PC-9 (cell line): ENCODE measurements around the gene STARD13. TPM values are rescaled to one million over a fixed set of nuclear protein-coding genes. Genes with fewer than 3 reads are reported as not detected.

ENCODE experiments used
- BruUV-seq: library from RNA; stranded (reverse); fragments of 400-500 nt; replicated peaks from 2 replicates; lab custom pipeline; 2021; lab: Mats Ljungman, UMichigan
- CTCF ChIA-PET: fragments of 300-600 bp; sonication (Branson Sonifier 250); formaldehyde crosslinking; loops from one replicate; lab custom pipeline; 2022; ENCODE audit warnings: antibody characterized with exemption; lab: Charles Lee
- POLR2A ChIA-PET: fragments of 300-600 bp; sonication (Branson Sonifier 250); formaldehyde crosslinking; loops from one replicate; lab custom pipeline; 2022; ENCODE audit warnings: antibody characterized with exemption; ENCODE audit not compliant: unreplicated experiment; lab: Charles Lee
- DNase-seq, 2 experiments: peaks; one replicate each; pipeline versions ENCODE4 v3.0.0 to v3.0.0-alpha.2; 2015 to 2022; ENCODE audit warnings: mixed read lengths in 1 of 2
- H2AFZ ChIP-seq: fragments of 200-600 bp; sonication (generic); 2 replicates; pipeline ENCODE4 v1.8.1; 2017; ENCODE audit warnings: antibody characterized with exemption
- H3F3A ChIP-seq: fragments of 200-600 bp; sonication (generic); 2 replicates; pipeline ENCODE4 v1.8.1; 2017; ENCODE audit warnings: antibody characterized with exemption, mild to moderate bottlenecking, low read depth; ENCODE audit not compliant: insufficient read depth
- H3K27ac ChIP-seq: fragments of 200-600 bp; sonication (generic); 2 replicates; pipeline ENCODE4 v1.6.1; 2016; ENCODE audit warnings: mixed run types
- H3K27me3 ChIP-seq: fragments of 200-600 bp; sonication (generic); 2 replicates; pipeline ENCODE4 v1.6.1; 2016; ENCODE audit warnings: low read depth, mixed run types; ENCODE audit not compliant: insufficient read depth
- H3K36me3 ChIP-seq: fragments of 200-600 bp; sonication (generic); 2 replicates; pipeline ENCODE4 v1.6.1; 2016; ENCODE audit warnings: low read depth, mixed run types
- H3K4me1 ChIP-seq: fragments of 200-600 bp; sonication (generic); replicated peaks from 2 replicates; pipeline ENCODE4 v1.6.1; 2016; ENCODE audit warnings: mixed run types; ENCODE audit not compliant: insufficient read depth
- H3K4me2 ChIP-seq: fragments of 200-600 bp; sonication (generic); 2 replicates; pipeline ENCODE4 v1.6.1; 2017; ENCODE audit warnings: mixed run types
- H3K4me3 ChIP-seq: fragments of 200-600 bp; sonication (generic); 2 replicates; pipeline ENCODE4 v1.6.1; 2016; ENCODE audit warnings: mixed run types
- H3K79me2 ChIP-seq: fragments of 200-600 bp; sonication (generic); 2 replicates; pipeline ENCODE4 v1.6.1; 2017; ENCODE audit warnings: low read depth, mixed run types
- H3K9me2 ChIP-seq: fragments of 200-600 bp; sonication (generic); 2 replicates; pipeline ENCODE4 v1.8.1; 2017; ENCODE audit warnings: mild to moderate bottlenecking; ENCODE audit not compliant: insufficient read depth
- H3K9me3 ChIP-seq: fragments of 200-600 bp; sonication (generic); 2 replicates; pipeline ENCODE4 v1.8.1; 2016; ENCODE audit warnings: low read depth; ENCODE audit not compliant: insufficient read depth
- H4K20me1 ChIP-seq: fragments of 200-600 bp; sonication (generic); 2 replicates; pipeline ENCODE4 v1.8.1; 2017; ENCODE audit not compliant: insufficient read depth
- EZH2 ChIP-seq: fragments of 200-600 bp; sonication (generic); IDR thresholded peaks from 2 replicates; pipeline ENCODE4 v1.8.0; 2017; ENCODE audit warnings: antibody characterized with exemption, low read depth
- intact Hi-C: fragments of 100-400 bp; cut with micrococcal nuclease; formaldehyde crosslinking; loops from one replicate; pipeline ENCODE4 v1.10.0; 2022; ENCODE audit not compliant: unreplicated experiment
- total RNA-seq: library from RNA; stranded (reverse); gene quantifications from 2 replicates; pipeline ENCODE4 v1.2.3, GENCODE V29; 2021
- TF ChIP-seq, protein P1 (sequence below): fragments of 200-600 bp; sonication (generic); conservative IDR thresholded peaks from 2 replicates; pipeline ENCODE4 v1.6.1; 2017; ENCODE audit warnings: mixed run types, antibody characterized with exemption, mild to moderate bottlenecking, moderate library complexity

Gene STARD13
- total RNA-seq, 1 experiment from 2014 or later: 19.6 TPM

- no peak overlapping the region for H3K4me2 ChIP-seq
- no peak for DNase-seq
- no peaks in the 10 kb centered on the region for H3K79me2 ChIP-seq
- intact Hi-C loops: no loop called here
- no peak overlapping the region for H3K27ac ChIP-seq
- no peaks in the 10 kb centered on the region for H3K9me2 ChIP-seq
- H3K27me3 ChIP-seq: no peaks in the 10 kb centered on the region
- ChIA-PET POLR2A (no interaction called here), CTCF (no interaction called here)
- TF ChIP-seq, protein P1, sequence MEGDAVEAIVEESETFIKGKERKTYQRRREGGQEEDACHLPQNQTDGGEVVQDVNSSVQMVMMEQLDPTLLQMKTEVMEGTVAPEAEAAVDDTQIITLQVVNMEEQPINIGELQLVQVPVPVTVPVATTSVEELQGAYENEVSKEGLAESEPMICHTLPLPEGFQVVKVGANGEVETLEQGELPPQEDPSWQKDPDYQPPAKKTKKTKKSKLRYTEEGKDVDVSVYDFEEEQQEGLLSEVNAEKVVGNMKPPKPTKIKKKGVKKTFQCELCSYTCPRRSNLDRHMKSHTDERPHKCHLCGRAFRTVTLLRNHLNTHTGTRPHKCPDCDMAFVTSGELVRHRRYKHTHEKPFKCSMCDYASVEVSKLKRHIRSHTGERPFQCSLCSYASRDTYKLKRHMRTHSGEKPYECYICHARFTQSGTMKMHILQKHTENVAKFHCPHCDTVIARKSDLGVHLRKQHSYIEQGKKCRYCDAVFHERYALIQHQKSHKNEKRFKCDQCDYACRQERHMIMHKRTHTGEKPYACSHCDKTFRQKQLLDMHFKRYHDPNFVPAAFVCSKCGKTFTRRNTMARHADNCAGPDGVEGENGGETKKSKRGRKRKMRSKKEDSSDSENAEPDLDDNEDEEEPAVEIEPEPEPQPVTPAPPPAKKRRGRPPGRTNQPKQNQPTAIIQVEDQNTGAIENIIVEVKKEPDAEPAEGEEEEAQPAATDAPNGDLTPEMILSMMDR: no peak
- TF ChIP-seq EZH2: no peak
- H3K4me3 ChIP-seq: no peak overlapping the region
- H3K9me3 ChIP-seq: peaks cover 2% of the 10 kb centered on the region; the same call in 1 of the 2 replicates
- no peaks in the 10 kb centered on the region for H3K4me1 ChIP-seq
- H4K20me1 ChIP-seq: no peaks in the 10 kb centered on the region
- no peaks in the 10 kb centered on the region for H3F3A ChIP-seq
- no peak overlapping the region for H2AFZ ChIP-seq
- BruUV-seq: no TSS peak
- H3K36me3 ChIP-seq: 0 out of 2 replicates have a peak, but pooled peaks cover 6% of the 10 kb centered on the region
These were observed 112.6 kb downstream of the STARD13 start for GRCh38 chr13:33172911-33173310.

DNA sequence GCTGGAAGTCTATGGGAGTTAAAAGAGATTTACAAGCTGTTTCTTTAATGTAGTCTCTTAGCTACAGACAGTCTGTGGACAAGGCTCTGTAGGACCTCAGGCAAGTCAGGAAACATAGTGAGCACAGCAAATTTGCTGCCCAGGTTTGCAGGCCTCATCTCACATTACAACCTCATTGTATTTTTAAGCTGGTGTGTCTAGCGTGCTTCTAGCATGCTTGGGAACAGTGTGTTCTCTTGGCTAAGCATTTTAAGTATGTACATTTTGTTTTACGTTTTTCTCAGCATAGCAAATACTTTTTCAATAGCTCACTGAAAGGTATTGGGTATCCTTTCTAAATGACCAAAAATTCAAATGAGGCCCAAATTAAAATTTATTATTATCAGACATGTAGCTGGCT lies 113.2 kb downstream of the STARD13 start:
- H3K4me3 ChIP-seq: no peak overlapping the region
- no peaks in the 10 kb centered on the region for H3K4me1 ChIP-seq
- H3K27ac ChIP-seq: no peak overlapping the region
- no peaks in the 10 kb centered on the region for H3K79me2 ChIP-seq
- H3K36me3 ChIP-seq: 0 out of 2 replicates have a peak, but pooled peaks cover 6% of the 10 kb centered on the region
- intact Hi-C loops: no loop called here
- BruUV-seq: no TSS peak
- H3F3A ChIP-seq: no peaks in the 10 kb centered on the region
- ChIA-PET CTCF (no interaction called here), POLR2A (no interaction called here)
- H3K9me2 ChIP-seq: no peaks in the 10 kb centered on the region
- H3K4me2 ChIP-seq: no peak overlapping the region
- DNase-seq: no peak
- peaks cover 2% of the 10 kb centered on the region; the same call in 1 of the 2 replicates for H3K9me3 ChIP-seq
- no peaks in the 10 kb centered on the region for H3K27me3 ChIP-seq
- H2AFZ ChIP-seq: no peak overlapping the region
- no peak for TF ChIP-seq EZH2
- TF ChIP-seq, protein P1: no peak
- H4K20me1 ChIP-seq: no peaks in the 10 kb centered on the region

DNA sequence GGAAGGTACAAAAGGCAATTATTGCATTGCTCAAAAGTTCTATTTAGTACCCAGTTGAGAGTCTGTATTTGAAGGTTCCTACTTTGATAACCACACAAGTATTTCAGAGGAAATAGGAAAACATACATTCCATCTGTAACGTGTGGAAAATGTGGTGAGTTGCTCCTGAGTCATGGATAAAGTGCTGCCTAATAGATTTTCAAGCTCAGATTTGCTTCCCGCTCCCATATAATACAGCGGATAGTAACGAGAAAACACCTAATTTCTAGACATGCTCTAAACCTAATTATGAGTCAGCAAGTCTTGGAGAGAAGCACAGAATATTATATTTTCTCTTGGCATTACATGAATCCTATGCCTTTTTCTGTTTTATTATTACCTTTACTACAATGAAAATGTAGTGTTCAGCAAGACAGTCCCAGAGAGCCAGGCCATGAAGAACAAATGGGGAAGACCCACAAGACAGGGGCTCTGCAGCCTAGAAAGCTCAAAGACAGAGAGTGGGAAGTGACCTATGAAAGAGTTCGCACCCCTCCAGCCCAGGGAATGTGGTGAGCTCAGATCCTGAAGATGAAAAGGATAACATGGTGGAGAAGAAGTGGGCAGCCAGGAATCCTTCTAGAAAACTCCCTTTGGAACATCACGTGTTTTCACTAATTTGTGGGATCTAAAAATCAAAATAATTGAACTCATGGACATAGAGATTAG lies 116.1 kb downstream of the STARD13 start:
- H3K36me3 ChIP-seq: 0 out of 2 replicates have a peak, but pooled peaks cover 6% of the 10 kb centered on the region
- H3K4me1 ChIP-seq: no peaks in the 10 kb centered on the region
- ChIA-PET POLR2A (interaction anchor here (0.6 kb wide), 1 partner anchor 47 kb away, joined by 3 read pairs; no protein-coding TSS in a partner anchor), CTCF (no interaction called here)
- peaks cover 2% of the 10 kb centered on the region; the same call in 1 of the 2 replicates for H3K9me3 ChIP-seq
- TF ChIP-seq, protein P1: no peak
- no peak for TF ChIP-seq EZH2
- intact Hi-C loops: no loop called here
- no peak overlapping the region for H3K4me3 ChIP-seq
- BruUV-seq: no TSS peak
- no peak overlapping the region for H3K27ac ChIP-seq
- H3F3A ChIP-seq: peaks cover 3% of the 10 kb centered on the region; the same call in 1 of the 2 replicates
- H3K27me3 ChIP-seq: no peaks in the 10 kb centered on the region
- no peak overlapping the region for H3K4me2 ChIP-seq
- H4K20me1 ChIP-seq: no peaks in the 10 kb centered on the region
- no peak for DNase-seq
- H3K9me2 ChIP-seq: no peaks in the 10 kb centered on the region
- H2AFZ ChIP-seq: no peak overlapping the region
- H3K79me2 ChIP-seq: no peaks in the 10 kb centered on the region
